Osteoblast (primary cell): ENCODE measurements around the gene VWA5A. TPM values are rescaled to one million over a fixed set of nuclear protein-coding genes. Genes with fewer than 3 reads are reported as not detected.

Source experiments
- DNase-seq: peaks from one replicate; pipeline ENCODE4 v3.0.0; 2011; ENCODE audit warnings: low spot score, mixed read lengths; ENCODE audit not compliant: insufficient read length; ENCODE audit errors: missing footprints
- H2AFZ ChIP-seq: 2 replicates; pipeline ENCODE4 v1.6.0; 2011; ENCODE audit warnings: mild to moderate bottlenecking, low read length
- H3K27ac ChIP-seq: 2 replicates; pipeline ENCODE4 v1.5.1; 2011; ENCODE audit warnings: mild to moderate bottlenecking, low read depth, low read length, moderate library complexity
- H3K27me3 ChIP-seq: 2 replicates; pipeline ENCODE4 v1.6.0; 2012; ENCODE audit warnings: mild to moderate bottlenecking, control low read depth, inconsistent platforms, low read length, moderate library complexity; ENCODE audit not compliant: insufficient read depth
- H3K36me3 ChIP-seq: 2 replicates; pipeline ENCODE4 v1.5.1; 2011; ENCODE audit warnings: mild to moderate bottlenecking, low read length, control low read depth, moderate library complexity; ENCODE audit not compliant: insufficient read depth
- H3K4me1 ChIP-seq: 2 replicates; pipeline ENCODE4 v1.5.1; 2011; ENCODE audit warnings: mild to moderate bottlenecking, low read length, control low read depth, moderate library complexity; ENCODE audit not compliant: insufficient read depth
- H3K4me2 ChIP-seq: 2 replicates; pipeline ENCODE4 v1.6.0; 2011; ENCODE audit warnings: mild to moderate bottlenecking, low read length; ENCODE audit not compliant: insufficient read depth
- H3K4me3 ChIP-seq: fragments of 200-600 bp; sonication (generic); 3 replicates; pipeline ENCODE4 v1.5.1; 2012; ENCODE audit warnings: mild to moderate bottlenecking, low read length, inconsistent platforms; ENCODE audit not compliant: insufficient read depth
- H3K79me2 ChIP-seq: 2 replicates; pipeline ENCODE4 v1.6.0; 2012; ENCODE audit warnings: mild to moderate bottlenecking, low read length, control low read depth, inconsistent platforms; ENCODE audit not compliant: insufficient read depth
- H3K9me3 ChIP-seq: 2 replicates; pipeline ENCODE4 v1.5.1; 2011; ENCODE audit warnings: low read depth, low read length, control low read depth
- H4K20me1 ChIP-seq: 2 replicates; pipeline ENCODE4 v1.6.0; 2012; ENCODE audit warnings: mild to moderate bottlenecking, low read length, control low read depth; ENCODE audit not compliant: insufficient read depth
- total RNA-seq: library from RNA; depleted of rRNA; stranded (reverse); fragments of >200 nt; gene quantifications from 2 replicates; pipeline ENCODE4 v1.2.3, GENCODE V29; 2012
- TF ChIP-seq, protein P1 (sequence below): IDR thresholded peaks from 2 replicates; pipeline ENCODE4 v1.5.1; 2011; ENCODE audit warnings: mild to moderate bottlenecking, low read depth, low read length, moderate library complexity; ENCODE audit errors: extremely low read depth

Gene VWA5A
- total RNA-seq, 1 donor, result 12.3 TPM

GRCh38 chr11:124094731-124095130 lies 20.5 kb upstream of the VWA5A start:
- Histone ChIP-seq H3K4me2 (no peak overlapping the region), H3K36me3 (no peaks in the 10 kb centered on the region), H3K4me1 (no peaks in the 10 kb centered on the region), H4K20me1 (no peaks in the 10 kb centered on the region), H2AFZ (no peak overlapping the region), H3K27ac (no peak overlapping the region), H3K27me3 (no peaks in the 10 kb centered on the region), H3K9me3 (no peaks in the 10 kb centered on the region), H3K79me2 (no peaks in the 10 kb centered on the region), H3K4me3 (no peak overlapping the region)
- DNase-seq, result no peak
- TF ChIP-seq, protein P1, sequence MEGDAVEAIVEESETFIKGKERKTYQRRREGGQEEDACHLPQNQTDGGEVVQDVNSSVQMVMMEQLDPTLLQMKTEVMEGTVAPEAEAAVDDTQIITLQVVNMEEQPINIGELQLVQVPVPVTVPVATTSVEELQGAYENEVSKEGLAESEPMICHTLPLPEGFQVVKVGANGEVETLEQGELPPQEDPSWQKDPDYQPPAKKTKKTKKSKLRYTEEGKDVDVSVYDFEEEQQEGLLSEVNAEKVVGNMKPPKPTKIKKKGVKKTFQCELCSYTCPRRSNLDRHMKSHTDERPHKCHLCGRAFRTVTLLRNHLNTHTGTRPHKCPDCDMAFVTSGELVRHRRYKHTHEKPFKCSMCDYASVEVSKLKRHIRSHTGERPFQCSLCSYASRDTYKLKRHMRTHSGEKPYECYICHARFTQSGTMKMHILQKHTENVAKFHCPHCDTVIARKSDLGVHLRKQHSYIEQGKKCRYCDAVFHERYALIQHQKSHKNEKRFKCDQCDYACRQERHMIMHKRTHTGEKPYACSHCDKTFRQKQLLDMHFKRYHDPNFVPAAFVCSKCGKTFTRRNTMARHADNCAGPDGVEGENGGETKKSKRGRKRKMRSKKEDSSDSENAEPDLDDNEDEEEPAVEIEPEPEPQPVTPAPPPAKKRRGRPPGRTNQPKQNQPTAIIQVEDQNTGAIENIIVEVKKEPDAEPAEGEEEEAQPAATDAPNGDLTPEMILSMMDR, result no peak

- no peak overlapping the region for H3K4me3 ChIP-seq
- H3K4me2 ChIP-seq, result no peak overlapping the region
- H3K36me3 ChIP-seq, result no peaks in the 10 kb centered on the region
- H2AFZ ChIP-seq, result no peak overlapping the region
- DNase-seq, result no peak
- no peak overlapping the region for H3K27ac ChIP-seq
- H3K9me3 ChIP-seq, result no peaks in the 10 kb centered on the region
- no peaks in the 10 kb centered on the region for H3K27me3 ChIP-seq
- no peaks in the 10 kb centered on the region for H3K4me1 ChIP-seq
- no peaks in the 10 kb centered on the region for H3K79me2 ChIP-seq
- TF ChIP-seq, protein P1, result no peak
- H4K20me1 ChIP-seq, result no peaks in the 10 kb centered on the region
Observed at GRCh38 chr11:124096364-124096763, 18.9 kb upstream of the VWA5A start.

DNA sequence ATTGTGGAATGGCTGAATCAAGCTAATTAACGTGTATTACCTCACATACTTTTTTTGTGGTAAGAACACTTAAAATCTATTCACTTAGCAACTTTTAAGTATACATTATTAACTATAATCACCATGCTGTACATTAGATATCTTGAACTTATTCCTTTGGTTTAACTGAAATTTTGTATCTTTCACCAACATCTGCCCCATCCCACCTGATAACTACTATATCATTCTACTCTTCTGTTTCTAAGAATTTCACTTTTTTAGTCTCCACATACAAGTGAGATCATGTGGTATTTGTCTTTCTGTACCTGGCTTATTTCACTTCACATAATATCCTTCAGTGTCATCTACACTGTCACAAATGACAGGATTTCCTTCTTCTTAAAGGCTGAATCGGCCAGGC lies 17.1 kb upstream of the VWA5A start:
- TF ChIP-seq, protein P1, result no peak
- Histone ChIP-seq H2AFZ (no peak overlapping the region), H4K20me1 (no peaks in the 10 kb centered on the region), H3K4me2 (no peak overlapping the region), H3K9me3 (no peaks in the 10 kb centered on the region), H3K79me2 (no peaks in the 10 kb centered on the region), H3K27me3 (no peaks in the 10 kb centered on the region), H3K4me3 (no peak overlapping the region), H3K27ac (no peak overlapping the region), H3K4me1 (no peaks in the 10 kb centered on the region), H3K36me3 (no peaks in the 10 kb centered on the region)
- no peak for DNase-seq

GRCh38 chr11:124101737-124102136 lies 13.5 kb upstream of the VWA5A start:
- H3K4me2 ChIP-seq, result no peak overlapping the region
- H3K79me2 ChIP-seq, result no peaks in the 10 kb centered on the region
- TF ChIP-seq, protein P1, result no peak
- no peaks in the 10 kb centered on the region for H3K9me3 ChIP-seq
- no peak overlapping the region for H3K4me3 ChIP-seq
- H3K36me3 ChIP-seq, result no peaks in the 10 kb centered on the region
- no peaks in the 10 kb centered on the region for H3K4me1 ChIP-seq
- H3K27me3 ChIP-seq, result no peaks in the 10 kb centered on the region
- no peak overlapping the region for H2AFZ ChIP-seq
- no peaks in the 10 kb centered on the region for H4K20me1 ChIP-seq
- DNase-seq, result no peak
- H3K27ac ChIP-seq, result no peak overlapping the region
